CD8-positive, alpha-beta memory T cell (primary cell): Measurements from ENCODE around the gene RASSF1. TPM values are rescaled to one million over a fixed set of nuclear protein-coding genes. Genes with fewer than 3 reads are reported as not detected.

Experiments used
- CTCF ChIA-PET: fragments of 350-600 bp; sonication (Branson Sonifier 250); formaldehyde crosslinking; loops from one replicate; lab custom pipeline; 2021; ENCODE audit warnings: antibody characterized with exemption; lab: Charles Lee
- POLR2A ChIA-PET: fragments of 350-600 bp; sonication (Branson Sonifier 250); formaldehyde crosslinking; loops from one replicate; lab custom pipeline; 2021; ENCODE audit warnings: antibody characterized with exemption; lab: Charles Lee
- DNase-seq, 5 donors: peaks; one replicate each; pipeline versions ENCODE4 v3.0.0 to v3.0.0-alpha.2; 2020 to 2022; ENCODE audit warnings: mixed read lengths in 1 of 5
- H3K27ac ChIP-seq: one replicate; pipeline ENCODE4 v1.7.0; 2013; ENCODE audit warnings: low read depth, mild to moderate bottlenecking, low read length, moderate library complexity
- H3K27me3 ChIP-seq: 2 replicates; pipeline ENCODE4 v1.7.0; 2013; ENCODE audit warnings: low read length, mild to moderate bottlenecking; ENCODE audit not compliant: insufficient read depth, poor library complexity, severe bottlenecking
- H3K36me3 ChIP-seq: 2 replicates; pipeline ENCODE4 v1.7.0; 2013; ENCODE audit warnings: mild to moderate bottlenecking, low read length, moderate library complexity; ENCODE audit not compliant: insufficient read depth
- H3K4me1 ChIP-seq: 2 replicates; pipeline ENCODE4 v1.7.0; 2013; ENCODE audit warnings: mild to moderate bottlenecking, low read length, moderate library complexity; ENCODE audit not compliant: insufficient read depth
- H3K4me3 ChIP-seq: 2 replicates; pipeline ENCODE4 v1.7.0; 2013; ENCODE audit warnings: mild to moderate bottlenecking, low read length
- H3K9me3 ChIP-seq: 2 replicates; pipeline ENCODE4 v1.7.0; 2013; ENCODE audit warnings: mild to moderate bottlenecking, low read length
- H3K27ac Mint-ChIP-seq, 8 donors: one replicate each; pipeline ENCODE4 v1.8.0; 2020 to 2021; ENCODE audit warnings: mixed read lengths in 8 of 8, mild to moderate bottlenecking in 6 of 8, inconsistent platforms in 3 of 8, moderate library complexity in 3 of 8
- H3K27me3 Mint-ChIP-seq, 2 donors: one replicate each; pipeline ENCODE4 v1.8.0; 2020 to 2021; ENCODE audit warnings: mixed read lengths in 2 of 2, mild to moderate bottlenecking in 1 of 2, moderate library complexity in 1 of 2
- H3K36me3 Mint-ChIP-seq, 3 donors: one replicate each; pipeline ENCODE4 v1.8.0; 2020 to 2021; ENCODE audit warnings: mixed read lengths in 3 of 3, inconsistent platforms in 1 of 3, mild to moderate bottlenecking in 1 of 3
- H3K4me1 Mint-ChIP-seq, 3 donors: one replicate each; pipeline ENCODE4 v1.8.0; 2020 to 2021; ENCODE audit warnings: mixed read lengths in 3 of 3, inconsistent platforms in 1 of 3, mild to moderate bottlenecking in 1 of 3
- H3K4me3 Mint-ChIP-seq, 7 donors: one replicate each; pipeline ENCODE4 v1.8.0; 2020 to 2021; ENCODE audit warnings: mixed read lengths in 7 of 7, mild to moderate bottlenecking in 6 of 7, moderate library complexity in 4 of 7, inconsistent platforms in 2 of 7
- H3K9me3 Mint-ChIP-seq, 5 donors: one replicate each; pipeline ENCODE4 v1.8.0; 2020 to 2022; ENCODE audit warnings: mixed read lengths in 5 of 5, mild to moderate bottlenecking in 3 of 5, moderate library complexity in 2 of 5, inconsistent platforms in 1 of 5
- polyA plus RNA-seq: library from polyadenylated mRNA; unstranded; fragments of 300-500 nt; fragmentation: Illumina TruSeq; gene quantifications from one replicate; pipeline ENCODE4 v1.2.3, GENCODE V29; 2021
- total RNA-seq, 2 experiments: library from RNA; stranded (reverse); gene quantifications; one replicate each; pipeline ENCODE4 v1.2.3, GENCODE V29; 2021

The RASSF1 gene, protein sequence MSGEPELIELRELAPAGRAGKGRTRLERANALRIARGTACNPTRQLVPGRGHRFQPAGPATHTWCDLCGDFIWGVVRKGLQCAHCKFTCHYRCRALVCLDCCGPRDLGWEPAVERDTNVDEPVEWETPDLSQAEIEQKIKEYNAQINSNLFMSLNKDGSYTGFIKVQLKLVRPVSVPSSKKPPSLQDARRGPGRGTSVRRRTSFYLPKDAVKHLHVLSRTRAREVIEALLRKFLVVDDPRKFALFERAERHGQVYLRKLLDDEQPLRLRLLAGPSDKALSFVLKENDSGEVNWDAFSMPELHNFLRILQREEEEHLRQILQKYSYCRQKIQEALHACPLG
- 10 to 100 TPM; 70.8 to 71.9 TPM for total RNA-seq
- 152 TPM for polyA plus RNA-seq

DNA sequence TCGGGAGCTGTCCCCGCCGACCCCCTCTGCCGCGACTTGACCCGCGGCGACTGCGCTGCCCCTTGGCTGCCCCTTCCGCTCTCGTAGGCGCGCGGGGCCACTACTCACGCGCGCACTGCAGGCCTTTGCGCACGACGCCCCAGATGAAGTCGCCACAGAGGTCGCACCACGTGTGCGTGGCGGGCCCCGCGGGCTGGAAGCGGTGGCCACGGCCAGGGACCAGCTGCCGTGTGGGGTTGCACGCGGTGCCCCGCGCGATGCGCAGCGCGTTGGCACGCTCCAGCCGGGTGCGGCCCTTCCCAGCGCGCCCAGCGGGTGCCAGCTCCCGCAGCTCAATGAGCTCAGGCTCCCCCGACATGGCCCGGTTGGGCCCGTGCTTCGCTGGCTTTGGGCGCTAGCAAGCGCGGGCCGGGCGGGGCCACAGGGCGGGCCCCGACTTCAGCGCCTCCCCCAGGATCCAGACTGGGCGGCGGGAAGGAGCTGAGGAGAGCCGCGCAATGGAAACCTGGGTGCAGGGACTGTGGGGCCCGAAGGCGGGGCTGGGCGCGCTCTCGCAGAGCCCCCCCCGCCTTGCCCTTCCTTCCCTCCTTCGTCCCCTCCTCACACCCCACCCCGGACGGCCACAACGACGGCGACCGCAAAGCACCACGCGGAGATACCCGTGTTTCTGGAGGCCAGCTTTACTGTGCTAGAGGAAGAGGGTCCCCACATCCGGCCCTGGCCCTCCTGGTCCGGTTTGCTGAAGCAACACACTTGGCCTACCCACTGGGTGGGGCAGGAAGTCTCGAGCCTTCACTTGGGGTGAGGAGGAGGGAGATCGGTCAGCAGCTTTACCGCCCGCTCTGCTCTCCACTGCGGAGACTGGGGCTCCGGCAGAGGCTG, at the start of gene RASSF1:
TSS of gene RASSF1 (minus strand) at position 389 of the 882 bp plus-strand sequence. CDS start at position 358, 31 bp downstream.
- peaks cover 0 to 2% of the 10 kb centered on the region in 2 donors for H3K27me3 Mint-ChIP-seq
- H3K9me3 Mint-ChIP-seq, result no peaks in the 10 kb centered on the region
- H3K27ac Mint-ChIP-seq, result peak within 1 kb of the TSS; percentile 90 to 98 (median 97)
- ChIA-PET CTCF (interaction anchor here (1.0 to 8.5 kb wide), 9 partner anchors 9 to 228 kb away, joined by 3 to 103 read pairs (median 4); partner anchors contain the start of genes CYB561D2, HEMK1, NPRL2 and TUSC2), POLR2A (interaction anchor here (0.5 to 2.4 kb wide), 9 partner anchors 9 to 1858 kb away, joined by 3 to 27 read pairs (median 4); partner anchors contain the start of genes CYB561D2, HEMK1, HYAL3 and NAA80)
- Histone ChIP-seq H3K27me3 (no peaks in the 10 kb centered on the region), H3K9me3 (no peaks in the 10 kb centered on the region), H3K4me1 (peaks cover 52% of the 10 kb centered on the region), H3K36me3 (no peaks in the 10 kb centered on the region), H3K27ac (peak within 1 kb of the TSS; percentile 88), H3K4me3 (peak within 1 kb of the TSS; percentile 73)
- H3K4me1 Mint-ChIP-seq, result peaks cover 48 to 76% (median 57%) of the 10 kb centered on the region in 3 donors
- DNase-seq, result peak; percentile 56 to 83 (median 72)
- H3K36me3 Mint-ChIP-seq, result peaks cover 0 to 30% (median 2%) of the 10 kb centered on the region in 3 donors
- peak within 1 kb of the TSS; percentile 89 to 97 (median 94) for H3K4me3 Mint-ChIP-seq

DNA sequence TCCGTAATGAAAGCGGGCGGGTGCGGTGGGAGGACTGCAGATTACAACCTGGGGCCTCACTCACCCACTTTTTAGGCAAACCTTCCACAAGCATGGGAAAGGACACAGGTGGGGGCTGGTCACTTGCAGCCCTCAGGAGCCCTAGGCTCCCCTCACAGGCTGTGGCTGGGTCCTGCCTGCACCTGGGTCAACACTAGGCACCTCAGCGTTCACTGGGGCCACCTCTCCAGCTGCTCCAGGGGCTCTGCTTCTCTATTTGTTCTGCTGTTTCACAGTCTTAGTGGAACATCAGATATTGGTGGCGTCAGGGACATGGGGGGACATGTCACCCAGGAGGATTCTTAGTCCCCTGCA, 48.8 kb upstream of the RASSF1 start:
- H3K27me3 Mint-ChIP-seq, result no peaks in the 10 kb centered on the region
- no peak overlapping the region for H3K4me3 Mint-ChIP-seq
- H3K27ac ChIP-seq, result no peak overlapping the region
- no peaks in the 10 kb centered on the region for H3K9me3 Mint-ChIP-seq
- H3K36me3 Mint-ChIP-seq, result no peaks in the 10 kb centered on the region
- no peaks in the 10 kb centered on the region for H3K4me1 ChIP-seq
- POLR2A ChIA-PET, result no interaction called here
- DNase-seq, result no peak
- H3K9me3 ChIP-seq, result no peaks in the 10 kb centered on the region
- no peaks in the 10 kb centered on the region for H3K36me3 ChIP-seq
- H3K27ac Mint-ChIP-seq, result no peak overlapping the region
- peaks cover 0 to 5% (median 0%) of the 10 kb centered on the region in 3 donors for H3K4me1 Mint-ChIP-seq
- CTCF ChIA-PET, result no interaction called here
- no peaks in the 10 kb centered on the region for H3K27me3 ChIP-seq
- H3K4me3 ChIP-seq, result no peak overlapping the region

DNA sequence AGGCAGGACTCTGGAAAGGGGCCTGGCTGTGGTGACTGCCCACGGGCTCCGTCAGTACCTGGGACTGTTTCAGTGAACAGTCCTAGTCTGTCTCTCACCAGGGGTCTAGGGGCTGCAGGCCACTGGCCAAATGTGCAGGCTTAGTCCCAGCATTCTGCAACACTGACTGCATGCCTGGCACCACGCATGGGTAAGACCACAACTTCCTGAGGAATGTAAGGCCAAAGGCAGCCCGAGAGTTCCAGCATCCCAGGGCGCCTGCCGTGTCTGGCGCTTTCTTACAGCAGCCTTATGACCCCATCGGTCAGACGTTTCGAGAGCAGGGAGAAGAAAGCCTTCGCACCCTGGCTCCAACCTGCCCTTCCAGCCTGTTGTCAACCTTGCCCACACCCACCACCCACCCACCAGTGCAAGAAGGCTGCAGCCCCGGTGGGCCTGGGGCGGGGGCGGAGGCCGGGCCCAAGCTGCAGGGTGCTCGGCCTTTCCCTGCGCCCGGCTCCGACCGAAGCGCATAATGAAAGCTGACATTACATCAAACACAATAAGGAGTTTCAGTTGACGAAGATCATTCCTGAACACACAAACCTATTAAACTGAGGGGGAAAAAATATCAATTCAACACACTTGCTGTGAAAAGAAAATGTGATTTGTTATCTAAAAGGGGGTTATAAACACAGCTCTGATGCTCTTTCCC, 48.2 kb upstream of the RASSF1 start:
- CTCF ChIA-PET, result no interaction called here
- no peak overlapping the region for H3K4me3 ChIP-seq
- no peaks in the 10 kb centered on the region for H3K36me3 ChIP-seq
- Mint-ChIP-seq H3K36me3 (no peaks in the 10 kb centered on the region), H3K27me3 (no peaks in the 10 kb centered on the region), H3K27ac (peak overlapping the region in 1 of 8 donors; percentile 41), H3K4me1 (peaks cover 0 to 5% (median 0%) of the 10 kb centered on the region in 3 donors), H3K9me3 (no peaks in the 10 kb centered on the region), H3K4me3 (no peak overlapping the region)
- POLR2A ChIA-PET, result no interaction called here
- no peak for DNase-seq
- H3K9me3 ChIP-seq, result no peaks in the 10 kb centered on the region
- no peak overlapping the region for H3K27ac ChIP-seq
- no peaks in the 10 kb centered on the region for H3K27me3 ChIP-seq
- H3K4me1 ChIP-seq, result no peaks in the 10 kb centered on the region

DNA sequence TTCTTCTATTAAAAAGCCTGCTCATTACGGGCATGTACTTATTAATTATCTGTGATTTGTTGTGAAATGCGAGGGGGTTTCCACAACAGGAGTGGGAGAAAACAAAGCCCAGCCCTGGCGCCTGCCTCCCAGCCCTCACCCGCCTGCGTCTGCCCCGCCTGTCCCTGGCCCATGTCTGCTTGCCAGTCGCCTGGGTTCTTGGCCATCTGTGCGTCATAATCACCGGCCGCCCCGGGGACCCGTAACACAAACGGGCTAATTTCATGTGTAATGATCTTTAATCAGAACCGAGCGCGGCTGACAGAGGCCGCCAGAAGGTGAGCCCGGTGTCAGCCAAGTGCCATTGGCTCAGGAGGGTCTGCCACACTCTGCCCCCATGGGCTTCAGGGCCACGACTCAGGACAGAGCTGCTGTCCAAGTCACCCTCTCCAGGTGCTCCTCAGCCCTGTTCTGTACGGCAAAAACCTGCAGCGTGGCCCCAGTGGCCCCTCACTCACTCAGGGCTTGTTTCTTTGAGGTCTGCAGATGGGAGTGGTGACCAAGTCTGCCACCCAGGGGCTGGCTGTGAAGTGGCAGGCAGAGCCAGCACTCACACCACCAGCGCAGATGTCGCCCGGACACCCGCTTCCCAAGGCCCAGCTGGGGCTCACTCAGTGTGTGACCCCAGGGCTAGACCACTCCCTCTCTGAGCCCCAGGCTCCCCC, 47.5 kb upstream of the RASSF1 start:
- Mint-ChIP-seq H3K36me3 (no peaks in the 10 kb centered on the region), H3K4me1 (peaks cover 0 to 5% (median 0%) of the 10 kb centered on the region in 3 donors), H3K27me3 (no peaks in the 10 kb centered on the region), H3K9me3 (no peaks in the 10 kb centered on the region), H3K4me3 (no peak overlapping the region), H3K27ac (peak overlapping the region in 1 of 8 donors; percentile 41)
- Histone ChIP-seq H3K27me3 (no peaks in the 10 kb centered on the region), H3K36me3 (no peaks in the 10 kb centered on the region), H3K4me1 (no peaks in the 10 kb centered on the region), H3K9me3 (no peaks in the 10 kb centered on the region), H3K4me3 (no peak overlapping the region), H3K27ac (no peak overlapping the region)
- CTCF ChIA-PET, result no interaction called here
- no peak for DNase-seq
- POLR2A ChIA-PET, result no interaction called here

DNA sequence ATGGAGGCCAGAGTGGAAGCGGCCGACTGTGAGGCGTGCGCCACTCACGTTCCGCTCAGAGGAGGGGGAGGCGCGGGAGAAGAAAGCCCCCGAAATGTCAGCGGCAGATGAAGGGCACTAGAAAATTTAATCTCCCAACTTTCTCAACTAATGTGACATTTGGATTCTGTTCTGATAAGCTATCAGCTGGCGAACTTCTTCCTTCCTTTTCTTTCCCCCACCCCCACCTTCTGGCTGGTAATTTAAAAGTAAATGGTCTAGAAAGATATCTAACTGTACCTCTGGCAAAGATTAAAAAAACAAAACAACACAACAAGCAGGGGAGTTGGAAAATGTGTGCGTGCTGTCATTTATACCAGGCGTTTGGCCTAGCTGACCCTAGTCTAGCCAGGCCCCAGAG, 45.1 kb upstream of the RASSF1 start:
- Mint-ChIP-seq H3K9me3 (no peaks in the 10 kb centered on the region), H3K27me3 (no peaks in the 10 kb centered on the region), H3K27ac (peak overlapping the region in 2 of 8 donors; percentile 14 to 76), H3K4me3 (no peak overlapping the region), H3K4me1 (no peaks in the 10 kb centered on the region), H3K36me3 (no peaks in the 10 kb centered on the region)
- no peak for DNase-seq
- Histone ChIP-seq H3K36me3 (no peaks in the 10 kb centered on the region), H3K27me3 (no peaks in the 10 kb centered on the region), H3K9me3 (no peaks in the 10 kb centered on the region), H3K4me3 (no peak overlapping the region), H3K27ac (no peak overlapping the region), H3K4me1 (no peaks in the 10 kb centered on the region)
- POLR2A ChIA-PET, result interaction anchor here (0.6 kb wide), 1 partner anchor 160 kb away, joined by 5 read pairs; no protein-coding TSS in a partner anchor
- CTCF ChIA-PET, result no interaction called here

DNA sequence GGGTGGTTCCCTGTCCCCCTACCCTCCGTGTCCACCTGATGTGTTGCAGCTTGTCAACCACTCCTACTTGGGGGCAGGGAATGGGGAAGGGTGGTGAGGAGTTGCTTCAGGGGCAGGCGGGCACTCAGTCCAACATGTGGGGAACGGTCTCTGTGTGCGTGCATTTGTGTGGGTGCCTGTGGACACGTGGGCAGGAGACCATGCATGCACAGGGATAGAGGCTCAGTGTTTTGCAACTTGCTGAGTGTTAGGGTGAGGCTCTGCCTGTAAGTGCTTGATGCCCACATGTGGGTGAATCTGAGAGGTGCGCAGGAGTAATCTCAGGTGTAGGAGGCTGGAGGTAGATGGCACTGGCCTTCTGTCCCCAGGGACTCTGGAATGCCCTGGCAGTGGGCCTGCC, 43.1 kb upstream of the RASSF1 start:
- H3K4me3 ChIP-seq, result no peak overlapping the region
- ChIA-PET POLR2A (no interaction called here), CTCF (interaction anchor here (1.2 kb wide), 1 partner anchor 18 kb away, joined by 4 read pairs; no protein-coding TSS in a partner anchor)
- H3K27me3 ChIP-seq, result no peaks in the 10 kb centered on the region
- H3K9me3 ChIP-seq, result no peaks in the 10 kb centered on the region
- no peaks in the 10 kb centered on the region for H3K27me3 Mint-ChIP-seq
- no peaks in the 10 kb centered on the region for H3K36me3 ChIP-seq
- H3K36me3 Mint-ChIP-seq, result no peaks in the 10 kb centered on the region
- H3K9me3 Mint-ChIP-seq, result no peaks in the 10 kb centered on the region
- no peak for DNase-seq
- H3K4me1 ChIP-seq, result no peaks in the 10 kb centered on the region
- no peak overlapping the region for H3K27ac ChIP-seq
- peak overlapping the region in 2 of 8 donors; percentile 47 to 71 for H3K27ac Mint-ChIP-seq
- no peak overlapping the region for H3K4me3 Mint-ChIP-seq
- no peaks in the 10 kb centered on the region for H3K4me1 Mint-ChIP-seq

DNA sequence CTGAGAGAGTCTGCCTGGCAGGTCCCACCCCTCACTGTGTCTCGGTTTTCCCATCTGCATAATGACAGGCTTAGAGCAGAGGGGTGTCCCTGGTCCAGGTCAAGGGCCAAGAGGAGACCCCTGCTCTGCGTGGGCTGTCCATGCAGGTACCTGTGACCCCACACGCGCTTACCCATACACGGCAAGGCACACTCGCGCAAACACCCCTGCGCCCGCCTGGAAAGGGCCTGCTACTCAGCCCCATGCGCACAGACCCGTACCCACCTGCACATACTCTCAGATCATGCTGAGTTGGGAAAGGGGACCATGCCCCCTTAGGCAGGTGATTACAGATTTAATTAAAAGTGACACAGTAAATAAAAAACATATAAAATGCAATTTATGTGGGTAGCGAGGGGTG, 42.1 kb upstream of the RASSF1 start:
- peak overlapping the region in 1 of 8 donors; percentile 20 for H3K27ac Mint-ChIP-seq
- no peak for DNase-seq
- Histone ChIP-seq H3K36me3 (no peaks in the 10 kb centered on the region), H3K27ac (no peak overlapping the region), H3K27me3 (no peaks in the 10 kb centered on the region), H3K9me3 (no peaks in the 10 kb centered on the region), H3K4me1 (no peaks in the 10 kb centered on the region), H3K4me3 (no peak overlapping the region)
- H3K4me3 Mint-ChIP-seq, result no peak overlapping the region
- CTCF ChIA-PET, result interaction anchor here (1.2 kb wide), 1 partner anchor 17 kb away, joined by 4 read pairs; no protein-coding TSS in a partner anchor
- no peaks in the 10 kb centered on the region for H3K27me3 Mint-ChIP-seq
- H3K4me1 Mint-ChIP-seq, result no peaks in the 10 kb centered on the region
- no peaks in the 10 kb centered on the region for H3K9me3 Mint-ChIP-seq
- POLR2A ChIA-PET, result no interaction called here
- no peaks in the 10 kb centered on the region for H3K36me3 Mint-ChIP-seq
